ENCODE results near the gene ID1.

ID1 gene, protein sequence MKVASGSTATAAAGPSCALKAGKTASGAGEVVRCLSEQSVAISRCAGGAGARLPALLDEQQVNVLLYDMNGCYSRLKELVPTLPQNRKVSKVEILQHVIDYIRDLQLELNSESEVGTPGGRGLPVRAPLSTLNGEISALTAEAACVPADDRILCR

DNA sequence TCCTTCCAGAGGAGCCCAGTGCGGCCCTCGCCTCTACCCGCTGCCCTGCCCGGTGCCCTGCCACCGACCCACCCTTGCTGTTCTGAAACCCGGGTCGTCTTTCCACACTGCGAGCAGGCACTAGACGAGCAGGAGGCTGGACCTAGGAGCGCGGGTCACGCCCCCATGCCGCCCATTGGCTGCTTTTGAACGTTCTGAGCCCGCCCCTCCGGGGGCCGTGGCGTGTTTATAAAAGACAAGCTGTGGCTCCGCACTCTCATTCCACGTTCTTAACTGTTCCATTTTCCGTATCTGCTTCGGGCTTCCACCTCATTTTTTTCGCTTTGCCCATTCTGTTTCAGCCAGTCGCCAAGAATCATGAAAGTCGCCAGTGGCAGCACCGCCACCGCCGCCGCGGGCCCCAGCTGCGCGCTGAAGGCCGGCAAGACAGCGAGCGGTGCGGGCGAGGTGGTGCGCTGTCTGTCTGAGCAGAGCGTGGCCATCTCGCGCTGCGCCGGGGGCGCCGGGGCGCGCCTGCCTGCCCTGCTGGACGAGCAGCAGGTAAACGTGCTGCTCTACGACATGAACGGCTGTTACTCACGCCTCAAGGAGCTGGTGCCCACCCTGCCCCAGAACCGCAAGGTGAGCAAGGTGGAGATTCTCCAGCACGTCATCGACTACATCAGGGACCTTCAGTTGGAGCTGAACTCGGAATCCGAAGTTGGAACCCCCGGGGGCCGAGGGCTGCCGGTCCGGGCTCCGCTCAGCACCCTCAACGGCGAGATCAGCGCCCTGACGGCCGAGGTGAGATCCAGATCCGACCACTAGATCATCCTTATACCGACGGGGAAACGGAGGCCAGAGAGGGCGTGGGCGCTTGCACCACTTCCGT, at the start of gene ID1:
TSS of gene ID1 (plus strand) at position 259 of the 871 bp plus-strand sequence. CDS start at position 358, 99 bp downstream.
- peak; percentile 91 for DNase-seq

DNA sequence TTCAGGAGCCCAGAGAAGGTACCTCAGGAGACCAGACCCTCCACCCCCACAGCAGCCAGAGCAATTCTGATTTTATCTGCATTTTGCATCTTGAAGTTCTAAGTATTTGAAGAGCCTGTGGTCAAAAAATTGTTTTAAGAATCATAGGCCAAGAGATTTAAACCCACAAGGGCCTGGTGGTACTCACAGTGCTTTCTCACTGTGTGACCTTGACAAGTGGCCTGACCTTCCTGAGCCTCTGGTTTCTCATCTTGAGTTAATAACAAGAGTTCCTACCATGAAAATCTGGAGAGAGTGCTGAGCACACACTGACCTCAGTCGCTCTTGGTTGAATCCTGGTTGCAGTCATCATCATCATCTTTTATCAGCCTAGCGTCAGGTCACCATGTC, 45.4 kb upstream of the ID1 start:
- no peak for DNase-seq

DNA sequence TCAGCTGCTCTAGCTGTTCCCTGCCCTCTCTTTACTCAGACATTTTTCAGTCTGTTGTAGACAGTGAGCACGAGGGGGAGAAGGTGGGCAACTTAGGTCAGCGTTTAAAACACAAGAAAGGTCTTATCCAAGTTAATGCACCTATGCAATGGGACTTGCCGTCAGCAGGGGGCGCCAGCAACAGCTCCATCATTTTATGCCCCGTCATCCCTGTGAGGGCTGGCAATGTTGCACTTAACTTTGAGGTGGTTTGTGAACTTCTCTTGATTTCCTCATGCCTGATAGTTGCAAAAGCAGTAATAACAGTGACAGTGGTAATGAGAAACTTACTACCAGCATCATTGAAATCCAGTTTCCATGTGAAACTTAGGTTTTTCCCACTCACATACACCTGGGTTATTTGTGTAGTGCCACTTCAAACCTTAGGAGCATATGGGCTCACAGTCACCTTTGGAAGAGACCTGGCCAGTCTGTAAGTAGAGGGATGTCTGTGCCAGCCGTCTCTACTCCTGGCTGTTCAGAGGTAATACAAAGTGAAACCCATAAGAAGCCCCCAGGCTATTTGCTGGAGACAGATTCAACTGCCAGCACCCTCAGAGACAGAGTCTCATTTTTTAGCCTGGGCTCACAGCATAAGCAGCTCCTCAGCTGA, 44.9 kb upstream of the ID1 start:
- DNase-seq, result peak; percentile 75

DNA sequence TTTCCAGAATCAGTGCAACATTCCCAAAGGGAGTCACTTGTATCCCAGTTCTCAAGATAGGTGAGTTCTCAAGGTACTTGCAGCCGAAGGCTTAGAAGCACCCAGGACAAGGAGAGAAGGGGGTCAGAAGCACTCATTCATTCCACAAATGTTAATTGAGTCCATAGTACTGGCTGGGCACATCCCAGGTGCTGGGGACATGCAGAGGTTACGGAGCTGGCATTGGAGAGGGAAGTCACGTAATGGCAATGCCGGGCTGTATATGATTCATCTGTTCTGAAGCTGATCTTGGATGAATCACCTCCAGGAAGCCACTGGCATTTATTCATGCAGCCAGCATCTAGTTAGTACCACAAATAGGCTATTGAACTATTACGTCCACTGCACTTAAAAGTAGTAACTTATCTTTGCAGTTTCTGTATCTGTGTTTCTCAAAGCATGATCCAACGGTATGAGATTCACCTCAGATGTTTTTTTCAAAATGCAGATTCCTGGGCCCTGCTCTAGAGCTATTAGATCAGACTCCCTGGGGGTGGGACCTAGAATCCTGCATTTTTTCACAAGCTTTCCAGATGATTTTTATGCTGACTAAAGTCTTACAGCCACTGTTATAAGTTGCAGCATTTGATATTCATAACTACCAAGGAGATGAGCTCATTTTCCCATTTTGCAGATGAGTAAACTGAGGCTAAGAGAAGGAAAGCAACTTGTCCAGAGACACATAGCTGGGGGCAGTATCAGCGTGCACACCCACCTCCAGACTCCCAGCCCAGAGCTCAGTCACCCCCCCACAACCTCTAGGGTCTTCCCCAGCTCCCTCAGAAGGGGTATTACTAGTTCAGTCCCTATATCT, 44.1 kb upstream of the ID1 start:
- DNase-seq, result peak; percentile 40

DNA sequence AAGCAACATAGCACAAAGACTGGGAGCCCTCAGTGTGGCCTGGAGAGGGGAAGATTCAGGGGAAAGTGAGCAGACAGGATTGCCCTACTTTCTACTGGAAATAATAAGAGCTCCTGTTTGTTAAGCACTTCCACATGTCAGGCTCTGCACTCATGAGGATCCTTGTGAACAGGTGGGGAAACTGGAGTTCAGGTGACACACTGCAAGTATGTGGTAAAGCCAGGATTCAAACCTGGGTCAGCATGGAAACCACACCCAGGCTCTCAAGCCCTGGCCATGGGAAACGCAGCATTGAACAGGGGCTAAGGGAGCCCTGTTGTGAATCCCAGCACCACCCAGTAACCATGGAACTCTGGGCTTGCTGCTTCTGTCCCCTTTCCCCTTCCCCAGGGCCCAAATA, 42.8 kb upstream of the ID1 start:
- no peak for DNase-seq

DNA sequence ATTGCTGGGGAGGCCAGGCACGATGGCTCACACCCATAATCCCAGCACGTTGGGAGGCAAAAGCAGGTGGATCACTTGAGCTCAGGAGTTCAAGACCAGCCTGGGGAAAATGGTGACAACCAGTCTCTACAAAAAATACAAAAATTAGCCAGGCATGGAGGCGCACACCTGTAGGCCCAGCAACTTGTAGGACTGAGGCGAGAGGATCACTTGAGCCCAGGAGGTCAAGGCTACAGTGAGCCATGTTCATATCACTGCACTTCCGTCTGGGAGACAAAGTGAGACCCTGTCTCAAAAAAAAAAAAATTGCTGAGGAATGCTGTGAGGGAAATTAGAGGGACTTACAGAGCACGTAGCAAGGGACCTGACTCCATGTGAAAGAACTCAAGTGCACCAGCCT, 40.8 kb upstream of the ID1 start:
- DNase-seq, result no peak

DNA sequence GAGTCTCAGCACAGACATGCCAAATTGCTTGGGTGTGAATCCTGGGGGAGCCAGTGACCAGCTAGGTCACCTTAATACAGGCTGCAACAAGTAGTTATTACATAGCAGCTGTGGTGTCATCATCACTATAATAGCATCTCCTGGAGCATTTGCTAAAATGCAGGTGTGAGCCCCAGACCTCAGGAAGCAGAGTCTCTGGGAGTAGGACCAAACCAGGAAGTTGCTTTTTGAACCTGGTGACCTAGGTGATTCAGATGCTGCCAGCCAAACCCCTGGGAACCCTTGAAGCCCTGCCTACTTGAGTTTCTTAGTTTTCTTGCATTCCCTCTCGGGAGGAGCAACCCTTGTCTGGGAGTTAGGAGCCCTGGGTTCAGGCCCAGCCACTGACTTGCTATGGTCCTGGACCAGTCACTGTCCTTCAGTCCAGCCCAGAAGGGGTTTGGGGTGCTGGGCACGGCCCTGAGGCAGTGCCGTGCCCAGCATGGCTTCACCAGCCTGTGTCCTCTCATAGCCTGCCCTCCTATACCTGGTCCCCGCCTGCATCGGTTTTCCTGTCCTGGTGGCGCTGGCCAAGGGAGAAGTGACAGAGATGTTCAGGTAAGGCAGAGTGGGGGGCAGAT, 39.3 kb upstream of the ID1 start:
- DNase-seq, result no peak

DNA sequence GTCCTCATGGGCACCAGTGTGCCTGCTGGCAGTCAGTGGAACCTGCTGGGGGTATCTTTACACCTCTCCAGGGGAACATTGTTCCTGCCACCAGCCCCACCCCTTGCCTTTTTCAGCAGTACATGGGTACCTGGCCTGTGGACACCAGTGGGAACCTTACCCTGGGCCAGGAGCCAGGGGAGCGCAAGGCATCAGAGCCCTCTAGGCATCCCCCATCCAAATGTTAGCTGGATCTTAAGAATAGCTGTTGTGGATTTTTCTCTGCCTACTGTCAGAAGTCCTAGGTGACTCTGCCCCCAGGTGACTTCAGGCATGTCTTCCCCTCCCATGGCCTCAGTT, 38.8 kb upstream of the ID1 start:
- no peak for DNase-seq

DNA sequence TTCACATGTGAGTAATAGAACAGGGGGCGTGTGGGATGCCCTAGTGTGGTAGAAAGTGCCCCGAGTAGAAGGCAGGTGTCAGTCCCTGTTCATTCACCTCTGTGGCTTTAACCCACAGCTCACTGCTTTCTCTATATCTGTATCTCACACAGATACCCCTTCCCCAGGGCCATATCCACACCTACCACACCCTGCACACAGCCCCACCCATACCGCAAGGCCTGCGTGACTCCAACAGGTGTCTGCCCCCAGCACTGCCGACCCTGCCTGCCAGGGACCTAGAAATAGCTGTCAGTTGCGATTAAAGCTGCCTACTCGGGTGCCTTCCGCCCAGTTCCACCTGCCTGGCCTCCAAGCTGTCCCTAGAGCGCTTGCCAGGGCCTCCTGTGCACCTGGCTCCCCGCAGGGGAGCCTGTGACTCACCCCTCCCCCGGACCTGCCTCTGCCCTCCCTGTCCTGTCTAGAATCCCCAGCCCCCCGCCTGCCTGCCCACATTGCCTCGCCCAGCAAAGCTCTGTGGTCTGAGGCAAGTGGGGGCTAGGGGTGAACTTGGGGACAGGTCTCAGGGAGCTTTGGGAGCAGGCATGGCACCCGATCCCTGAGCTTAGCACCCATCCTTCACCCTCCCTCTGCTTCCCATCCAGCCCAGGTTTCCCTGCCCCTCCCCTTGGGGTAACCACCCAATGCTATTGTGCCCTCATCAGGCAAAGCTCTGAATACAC, 38.3 kb upstream of the ID1 start:
- no peak for DNase-seq

DNA sequence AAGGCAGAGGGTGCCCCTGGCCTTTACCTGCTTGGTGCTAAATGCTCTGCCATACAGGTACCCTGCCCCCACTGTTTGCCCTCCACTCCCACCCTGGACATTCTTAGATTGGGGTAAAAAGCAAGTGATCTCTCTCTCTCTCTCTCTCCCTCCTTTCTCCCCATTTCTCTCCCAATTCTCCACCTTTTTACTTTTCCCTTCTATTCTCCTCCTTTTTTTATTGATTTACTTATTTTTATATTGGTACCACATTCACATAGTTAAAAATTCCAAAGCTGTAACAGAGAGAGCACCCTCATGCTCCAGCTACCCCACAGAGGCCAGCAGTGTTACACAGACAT, 37.7 kb upstream of the ID1 start:
- no peak for DNase-seq

DNA sequence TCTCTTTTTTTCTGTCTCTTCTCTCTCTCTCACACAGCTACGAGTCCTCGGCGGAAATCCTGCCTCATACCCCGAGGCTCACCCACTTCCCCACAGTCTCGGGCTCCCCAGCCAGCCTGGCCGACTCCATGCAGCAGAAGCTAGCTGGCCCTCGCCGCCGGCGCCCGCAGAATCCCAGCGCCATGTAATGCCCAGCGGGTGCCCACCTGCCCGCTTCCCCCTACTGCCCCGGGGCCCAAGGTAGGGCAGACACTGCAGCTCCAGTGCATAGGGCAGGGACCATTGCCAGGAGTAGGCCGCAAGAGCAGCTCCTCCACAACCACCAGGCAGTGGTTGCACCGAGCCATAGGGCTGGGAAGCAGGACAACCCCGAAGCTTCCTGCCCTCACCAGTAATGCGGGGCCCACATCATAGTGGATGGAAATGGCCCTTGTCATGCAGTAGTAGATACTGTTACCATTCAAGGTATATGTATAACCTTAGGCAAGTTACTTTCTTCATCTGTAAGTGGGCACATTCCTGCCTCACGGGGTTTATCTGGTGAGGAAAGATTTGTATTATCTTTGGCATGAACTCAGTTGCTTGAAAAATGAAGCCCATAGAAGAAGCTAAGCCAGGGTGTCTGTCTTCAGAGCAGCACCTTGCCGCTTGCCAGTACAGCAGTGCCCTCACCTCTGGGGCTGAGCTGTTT, 36.9 kb upstream of the ID1 start:
- DNase-seq, result no peak

DNA sequence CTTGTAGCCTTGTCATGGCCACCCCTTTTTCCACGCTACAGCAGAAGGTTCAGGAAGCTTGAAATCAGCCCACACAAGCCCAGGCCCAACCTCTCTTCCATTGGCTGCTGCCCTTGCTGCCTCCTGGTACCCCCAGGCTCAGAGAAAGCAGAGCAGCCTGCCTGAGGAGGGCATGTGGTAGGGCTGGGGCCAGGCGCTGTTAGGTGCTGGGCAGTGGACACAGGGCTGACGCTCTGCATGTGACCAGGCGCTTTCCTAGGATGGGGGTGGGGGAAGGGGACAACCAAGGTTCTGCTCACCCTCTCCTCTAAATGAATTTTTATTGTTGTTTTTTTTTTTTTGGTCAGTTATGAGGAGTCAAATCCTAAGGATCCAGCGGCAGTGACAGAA, 36.3 kb upstream of the ID1 start:
- DNase-seq, result no peak

DNA sequence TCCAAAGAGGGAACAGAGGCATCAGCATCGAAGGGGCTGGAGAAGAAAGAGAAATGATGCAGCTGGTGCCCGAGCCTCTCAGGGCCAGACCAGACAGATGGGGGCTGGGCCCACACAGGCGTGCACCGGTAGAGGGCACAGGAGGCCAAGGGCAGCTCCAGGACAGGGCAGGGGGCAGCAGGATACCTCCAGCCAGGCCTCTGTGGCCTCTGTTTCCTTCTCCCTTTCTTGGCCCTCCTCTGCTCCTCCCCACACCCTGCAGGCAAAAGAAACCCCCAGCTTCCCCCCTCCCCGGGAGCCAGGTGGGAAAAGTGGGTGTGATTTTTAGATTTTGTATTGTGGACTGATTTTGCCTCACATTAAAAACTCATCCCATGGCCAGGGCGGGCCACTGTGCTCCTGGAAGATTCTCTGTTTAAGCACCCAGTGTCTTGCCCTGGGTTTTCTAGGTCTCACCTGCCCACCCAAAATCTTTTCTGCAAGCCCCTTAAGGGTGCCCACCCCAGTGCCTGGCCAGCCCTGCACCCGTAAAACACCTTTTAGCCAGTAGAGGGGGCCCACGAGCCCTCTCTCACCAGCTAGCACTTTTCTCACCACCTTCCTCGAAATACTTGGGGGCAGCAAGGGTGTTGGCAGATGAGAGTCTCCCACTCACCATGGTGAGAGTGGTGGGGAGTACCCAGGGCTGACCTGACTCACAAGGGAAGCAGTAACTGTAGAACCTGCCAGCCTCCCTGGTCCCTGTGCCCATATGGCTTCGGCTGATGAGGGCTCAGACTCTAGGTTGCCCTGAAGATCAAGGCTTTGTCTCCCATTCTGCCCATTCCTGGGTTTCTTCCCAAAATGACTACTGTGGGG, 35.7 kb upstream of the ID1 start:
- DNase-seq, result peak; percentile 55

DNA sequence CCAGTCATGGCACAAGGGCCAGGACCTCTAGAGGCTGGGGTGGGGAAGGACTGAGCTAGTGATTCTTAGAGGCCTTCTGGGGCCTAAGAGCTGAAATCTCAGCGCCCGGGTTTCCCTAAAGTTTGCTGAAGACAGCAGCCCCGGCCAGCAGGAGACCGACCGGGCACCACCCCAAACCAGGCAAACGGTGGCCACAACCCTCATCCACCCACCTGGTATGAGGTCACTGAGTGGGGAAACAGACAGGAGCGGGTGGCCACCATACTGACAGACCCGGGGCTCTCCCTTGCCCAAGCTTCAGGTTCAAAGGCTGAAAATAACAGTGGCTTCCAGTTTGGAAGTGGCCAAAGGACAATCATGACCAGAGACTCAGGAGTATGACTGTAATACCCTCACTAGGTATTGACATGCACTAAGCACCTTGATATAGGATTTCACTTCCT, 35.0 kb upstream of the ID1 start:
- DNase-seq, result no peak

DNA sequence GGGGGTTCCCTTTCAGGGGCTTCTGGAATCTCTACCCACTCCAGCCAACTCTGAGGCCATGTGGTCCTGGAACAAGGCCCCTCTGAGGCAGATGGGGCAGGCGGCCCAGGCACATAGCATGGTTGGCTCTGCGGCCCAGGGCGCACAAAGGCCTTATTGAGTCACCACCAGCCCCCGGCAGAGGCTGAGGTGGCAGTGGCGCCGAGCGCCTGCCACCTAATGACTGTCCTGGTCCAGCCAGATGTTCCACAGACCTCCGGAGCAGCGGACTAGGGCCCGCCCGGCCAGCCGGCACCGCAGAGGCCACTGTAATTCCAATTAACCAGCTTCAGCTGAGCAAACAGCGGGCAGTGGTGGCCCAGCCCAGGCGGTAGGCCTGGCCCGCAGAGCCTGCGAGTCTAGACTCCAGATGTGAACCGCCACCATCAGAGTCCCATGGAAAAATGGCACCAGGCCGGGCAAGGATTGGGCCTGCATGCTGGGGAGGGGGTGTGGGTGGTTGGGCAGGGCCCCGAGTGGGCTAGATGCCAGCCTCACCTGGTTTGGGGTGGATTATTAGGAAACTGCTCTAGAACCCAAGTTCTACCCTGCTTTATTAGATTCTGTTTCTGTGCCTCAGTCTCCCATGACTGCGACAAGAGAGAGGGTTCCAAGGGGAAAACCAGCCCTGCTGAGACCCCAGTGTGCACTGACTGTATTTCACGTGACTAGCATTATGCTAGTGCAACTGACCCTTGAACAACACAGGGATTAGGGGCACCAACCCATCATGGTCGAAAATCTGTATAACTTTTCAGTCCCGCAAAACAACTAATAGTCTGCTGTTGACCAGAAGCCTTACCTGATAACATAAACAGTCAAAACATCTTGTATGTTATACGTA, 34.1 kb upstream of the ID1 start:
- DNase-seq, result no peak

DNA sequence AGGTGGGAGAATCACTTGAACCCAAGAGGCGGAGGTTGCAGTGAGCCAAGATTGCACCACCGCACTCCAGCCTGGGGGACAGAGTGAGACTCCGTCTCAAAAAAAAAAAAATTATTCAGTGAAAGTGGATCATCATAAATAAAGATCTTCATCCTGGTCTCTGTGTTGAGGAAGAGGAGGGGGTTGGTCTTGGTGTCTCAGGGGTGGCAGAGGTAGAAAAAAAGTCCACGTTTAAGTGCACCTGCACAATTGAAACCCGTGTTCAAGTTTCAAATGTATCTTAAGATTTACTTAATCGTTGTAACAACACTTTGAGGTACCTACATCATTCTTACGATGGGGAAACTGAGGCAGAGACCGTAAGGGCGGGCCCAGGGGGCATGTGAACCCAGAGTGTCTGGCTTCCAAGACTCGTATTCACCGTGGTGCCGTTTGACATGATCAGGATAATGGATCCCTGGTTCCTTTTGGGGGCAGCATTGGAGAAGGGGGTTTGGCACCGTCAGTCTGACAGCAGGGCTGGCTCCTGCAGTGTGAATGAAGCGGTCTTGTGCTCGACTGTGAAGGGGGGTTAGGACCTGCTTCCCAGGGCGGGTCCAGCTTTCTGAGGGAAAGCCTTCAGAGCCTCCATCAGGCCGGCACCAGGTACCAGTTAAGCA, 32.9 kb upstream of the ID1 start:
- DNase-seq, result no peak

DNA sequence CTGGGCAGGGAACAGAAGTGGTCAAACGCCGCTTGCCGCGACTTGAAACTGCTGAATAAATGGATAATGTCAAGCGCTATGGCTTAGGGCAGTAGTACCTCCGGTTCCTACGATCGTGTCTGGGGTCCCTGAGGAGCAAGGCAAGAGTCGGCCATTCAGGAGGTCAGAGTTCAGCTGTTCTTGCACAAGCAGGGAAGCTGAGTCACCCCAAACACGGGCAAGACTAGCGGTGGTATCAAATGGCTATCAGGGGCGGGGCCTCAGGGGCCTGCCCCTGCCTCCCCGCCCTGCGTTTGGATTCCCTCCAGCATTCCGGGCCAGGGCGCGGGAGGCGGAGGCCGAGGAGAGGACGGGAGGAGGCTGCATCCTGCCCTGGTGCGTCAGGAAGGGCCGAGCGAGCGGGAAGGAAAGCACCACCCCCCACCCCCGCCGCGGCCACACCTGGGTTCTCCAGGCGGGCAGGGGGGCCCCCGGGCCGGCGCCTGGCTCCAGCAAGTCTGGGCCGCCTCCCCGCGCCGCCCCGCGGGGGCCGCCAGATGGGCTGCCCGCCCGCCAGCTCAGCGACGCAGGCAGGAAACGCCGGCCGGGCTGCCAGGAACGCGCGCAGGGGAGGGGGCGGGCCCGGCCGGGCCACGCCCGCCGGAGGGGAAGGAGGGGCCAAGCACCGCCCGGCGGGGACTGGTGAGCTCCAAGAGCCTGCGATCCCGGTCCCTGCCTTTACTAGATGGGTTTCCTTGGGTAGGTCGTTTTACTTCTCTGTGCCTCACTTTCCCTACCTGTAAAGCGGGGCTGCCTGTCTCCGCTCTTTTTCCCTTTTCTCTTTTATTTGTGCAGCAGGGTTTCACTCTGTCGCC, 32.2 kb upstream of the ID1 start:
- peak; percentile 86 for DNase-seq
